Gastrocnemius medialis (tissue), 4 donors: ENCODE data around the gene CYS1. TPM values are rescaled to one million over a fixed set of nuclear protein-coding genes. Genes with fewer than 3 reads are reported as not detected.
"Not testable (repeated sequence)": the region's sequence is repeated elsewhere in the genome, so short reads cannot be mapped to it uniquely, and the experiment has no call there.

ENCODE experiments used
- ATAC-seq, 2 donors: fragments of 150-250 bp; one replicate each; pipeline ENCODE4 v1.9.1; 2016
- DNase-seq, 2 donors: peaks; one replicate each; pipeline ENCODE4 v3.0.0-alpha.2; 2019
- H3K27ac ChIP-seq, 4 donors: fragments of 200-600 bp; sonication (generic); 1 replicate in 1 of 4; 2 replicates in 3 of 4; pipeline ENCODE4 v1.5.1; 2016 to 2018; ENCODE audit warnings: mild to moderate bottlenecking in 2 of 4, moderate library complexity in 1 of 4
- H3K27me3 ChIP-seq, 3 donors: fragments of 200-600 bp; sonication (generic) in 2 of 3; 1 replicate in 1 of 3; 2 replicates in 2 of 3; pipeline versions ENCODE4 v1.5.1 to v1.6.0; 2016 to 2019; ENCODE audit warnings: mild to moderate bottlenecking in 1 of 3, moderate library complexity in 1 of 3
- H3K36me3 ChIP-seq, 2 donors: fragments of 200-600 bp; sonication (generic) in 1 of 2; one replicate each; pipeline ENCODE4 v1.5.1; 2017 to 2018
- H3K4me1 ChIP-seq, 2 donors: fragments of 200-600 bp; sonication (generic) in 1 of 2; one replicate each; pipeline ENCODE4 v1.5.1; 2016 to 2017; ENCODE audit warnings: mild to moderate bottlenecking in 2 of 2
- H3K4me3 ChIP-seq, 4 donors: fragments of 200-600 bp; sonication (generic) in 3 of 4; 1 replicate in 1 of 4; 2 replicates in 3 of 4; pipeline ENCODE4 v1.5.1; 2016 to 2019; ENCODE audit warnings: mild to moderate bottlenecking in 2 of 4
- H3K9me3 ChIP-seq, 3 donors: fragments of 200-600 bp; sonication (generic) in 2 of 3; 1 replicate in 1 of 3; 2 replicates in 2 of 3; pipeline ENCODE4 v1.5.1; 2016 to 2019
- POLR2A ChIP-seq, 2 donors: fragments of 450-650 bp; IDR thresholded peaks; one replicate each; pipeline ENCODE4 v1.6.1; 2017; ENCODE audit warnings: antibody characterized with exemption in 2 of 2, mild to moderate bottlenecking in 2 of 2, moderate library complexity in 2 of 2
- in situ Hi-C, 4 donors: fragments of 200-750 bp; cut with MboI; loops; one replicate each; pipeline versions ENCODE4 v1.15.0 to v1.8.0; 2017; ENCODE audit warnings: low sequenced_read_pairs in 4 of 4
- intact Hi-C: fragments of 100-400 bp; cut with DNase I; formaldehyde crosslinking; loops from one replicate; pipeline ENCODE4 v1.15.1; 2023; ENCODE audit warnings: low total_unique reads
- total RNA-seq, 4 donors: library from RNA; depleted of rRNA; stranded (reverse); fragments of >200 nt; gene quantifications; one replicate each; pipeline versions ENCODE4 v1.1.0 to v1.2.3, GENCODE V29; 2016
- TF ChIP-seq, protein P1 (sequence below), 5 experiments: fragments of 450-650 bp in 3 of 5; fragments of 200-600 bp in 2 of 5; sonication (generic) in 2 of 5; IDR thresholded peaks in 4 of 5; conservative IDR thresholded peaks in 1 of 5; 1 replicate in 4 of 5; 2 replicates in 1 of 5; pipeline ENCODE4 v1.5.1; 2016 to 2019; ENCODE audit warnings: antibody characterized with exemption in 5 of 5, mild to moderate bottlenecking in 3 of 5, moderate library complexity in 3 of 5

CYS1 gene
- total RNA-seq, 4 donors from 2014 or later = 0.10 to 0.42 (median 0.18) TPM; not detected in 1

DNA sequence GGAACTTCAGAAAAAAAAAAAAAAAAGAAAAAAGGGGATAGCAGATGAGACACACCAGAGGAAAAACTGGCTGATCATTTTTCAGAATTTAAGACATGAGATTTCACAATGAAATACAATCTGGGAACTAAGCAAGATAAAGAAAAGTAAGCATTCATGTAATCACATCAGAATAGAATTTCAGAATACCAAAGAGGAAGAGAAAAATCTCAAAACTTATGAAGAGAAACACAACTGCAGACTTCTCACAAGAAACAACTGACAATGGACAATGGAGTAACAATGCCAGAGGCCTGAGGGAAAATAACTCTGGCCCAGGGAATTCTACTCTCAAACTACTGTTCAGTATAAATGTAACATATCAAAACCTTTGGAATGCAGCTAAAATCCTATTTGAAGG, 29.1 kb upstream of the CYS1 start:
- no peak for TF ChIP-seq POLR2A (IDR thresholded peaks at IDR 0.05)
- TF ChIP-seq, protein P1, sequence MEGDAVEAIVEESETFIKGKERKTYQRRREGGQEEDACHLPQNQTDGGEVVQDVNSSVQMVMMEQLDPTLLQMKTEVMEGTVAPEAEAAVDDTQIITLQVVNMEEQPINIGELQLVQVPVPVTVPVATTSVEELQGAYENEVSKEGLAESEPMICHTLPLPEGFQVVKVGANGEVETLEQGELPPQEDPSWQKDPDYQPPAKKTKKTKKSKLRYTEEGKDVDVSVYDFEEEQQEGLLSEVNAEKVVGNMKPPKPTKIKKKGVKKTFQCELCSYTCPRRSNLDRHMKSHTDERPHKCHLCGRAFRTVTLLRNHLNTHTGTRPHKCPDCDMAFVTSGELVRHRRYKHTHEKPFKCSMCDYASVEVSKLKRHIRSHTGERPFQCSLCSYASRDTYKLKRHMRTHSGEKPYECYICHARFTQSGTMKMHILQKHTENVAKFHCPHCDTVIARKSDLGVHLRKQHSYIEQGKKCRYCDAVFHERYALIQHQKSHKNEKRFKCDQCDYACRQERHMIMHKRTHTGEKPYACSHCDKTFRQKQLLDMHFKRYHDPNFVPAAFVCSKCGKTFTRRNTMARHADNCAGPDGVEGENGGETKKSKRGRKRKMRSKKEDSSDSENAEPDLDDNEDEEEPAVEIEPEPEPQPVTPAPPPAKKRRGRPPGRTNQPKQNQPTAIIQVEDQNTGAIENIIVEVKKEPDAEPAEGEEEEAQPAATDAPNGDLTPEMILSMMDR (IDR thresholded peaks at IDR 0.05 in 4 of 5, conservative IDR thresholded peaks at IDR 0.05 in 1 of 5) = no peak
- Histone ChIP-seq H3K9me3 (no peaks in the 10 kb centered on the region), H3K4me3 (no peak overlapping the region), H3K27me3 (no peaks in the 10 kb centered on the region), H3K36me3 (no peaks in the 10 kb centered on the region), H3K4me1 (no peaks in the 10 kb centered on the region), H3K27ac (no peak overlapping the region)
- DNase-seq (no peak), ATAC-seq (no peak)
- intact Hi-C loops = no loop called here
- in situ Hi-C loops = loop anchor here in 1 of 4 donors (25.0 kb wide), 1 partner anchor 553 kb away; no protein-coding TSS in a partner anchor

DNA sequence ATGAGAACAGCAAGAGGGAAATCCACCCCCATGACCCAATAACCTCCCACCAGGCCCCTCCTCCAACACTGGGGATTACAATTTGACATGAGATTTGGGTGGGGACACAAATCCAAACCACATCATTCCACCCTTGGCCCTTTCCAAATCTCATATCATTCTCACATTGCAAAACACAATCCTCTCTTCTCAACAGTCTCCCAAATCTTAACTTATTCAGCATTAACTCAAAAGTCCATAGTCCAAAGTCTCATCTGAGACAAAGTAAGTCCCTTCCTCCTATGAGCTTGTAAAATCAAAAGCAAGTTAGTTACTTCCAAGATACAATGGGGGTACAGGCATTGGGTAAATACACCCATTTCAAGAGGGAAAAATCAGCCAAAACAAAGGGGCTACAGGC, 24.7 kb upstream of the CYS1 start:
- H3K36me3 ChIP-seq, H3K27me3 ChIP-seq, DNase-seq, ATAC-seq, H3K4me1 ChIP-seq, intact Hi-C loops, H3K9me3 ChIP-seq, H3K27ac ChIP-seq, H3K4me3 ChIP-seq: not testable (repeated sequence)
- in situ Hi-C loops = loop anchor here in 1 of 4 donors (25.0 kb wide), 1 partner anchor 557 kb away; no protein-coding TSS in a partner anchor

DNA sequence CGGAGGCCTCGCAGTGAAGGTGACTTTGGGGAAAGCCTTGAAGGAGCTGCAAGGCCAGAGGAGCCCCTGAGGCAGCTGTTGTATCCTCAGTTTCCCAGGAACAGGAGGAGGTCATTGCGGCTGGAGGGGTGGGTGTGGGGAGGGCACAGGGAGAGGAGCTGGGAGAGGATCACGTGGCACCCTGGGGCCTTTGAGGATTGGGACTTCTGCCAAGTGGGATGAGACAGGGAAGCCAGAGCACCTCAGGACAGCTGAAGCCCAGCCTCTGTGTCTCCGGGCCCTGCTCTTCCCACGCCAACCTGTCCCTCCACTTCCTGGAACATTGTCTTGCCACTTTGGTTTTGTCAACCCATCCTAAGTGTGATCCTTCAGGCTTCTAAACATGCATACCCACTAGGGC, 23.0 kb upstream of the CYS1 start:
- no peaks in the 10 kb centered on the region for H3K36me3 ChIP-seq
- no peak overlapping the region for H3K4me3 ChIP-seq
- no peak for TF ChIP-seq POLR2A (IDR thresholded peaks at IDR 0.05)
- TF ChIP-seq, protein P1 (IDR thresholded peaks at IDR 0.05 in 4 of 5, conservative IDR thresholded peaks at IDR 0.05 in 1 of 5) = no peak
- in situ Hi-C loops (loop anchor here in 1 of 4 donors (25.0 kb wide), 1 partner anchor 559 kb away; no protein-coding TSS in a partner anchor), intact Hi-C loops (no loop called here)
- no peak for DNase-seq
- H3K27me3 ChIP-seq = no peaks in the 10 kb centered on the region
- no peak for ATAC-seq
- no peaks in the 10 kb centered on the region for H3K9me3 ChIP-seq
- no peak overlapping the region for H3K27ac ChIP-seq
- no peaks in the 10 kb centered on the region for H3K4me1 ChIP-seq

DNA sequence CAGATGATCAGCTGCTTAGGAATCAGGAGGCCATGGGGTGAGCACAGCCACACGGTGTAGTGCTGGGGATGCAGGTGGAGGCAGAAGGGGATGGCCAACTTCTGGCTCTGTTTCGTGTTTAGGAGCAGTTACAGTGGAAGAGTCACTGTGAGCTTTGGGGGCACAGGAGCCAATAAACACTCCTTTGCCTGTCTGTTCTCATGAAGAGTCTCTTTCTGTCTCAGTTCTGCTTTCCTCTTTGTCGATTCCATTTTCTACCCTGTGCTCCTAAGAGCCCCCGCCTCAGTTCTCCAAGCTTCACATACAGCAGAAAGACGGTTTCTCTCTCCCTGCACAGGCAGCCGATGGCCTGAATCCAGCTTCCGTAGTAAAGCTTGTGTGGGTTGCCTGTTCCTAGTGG, 21.3 kb upstream of the CYS1 start:
- in situ Hi-C loops (loop anchor here in 1 of 4 donors (25.0 kb wide), 1 partner anchor 561 kb away; no protein-coding TSS in a partner anchor), intact Hi-C loops (no loop called here)
- Histone ChIP-seq H3K9me3 (no peaks in the 10 kb centered on the region), H3K27me3 (no peaks in the 10 kb centered on the region), H3K4me3 (no peak overlapping the region), H3K27ac (no peak overlapping the region), H3K36me3 (no peaks in the 10 kb centered on the region), H3K4me1 (peaks cover 0 to 6% of the 10 kb centered on the region in 2 donors)
- ATAC-seq (no peak), DNase-seq (no peak)
- TF ChIP-seq, protein P1 (IDR thresholded peaks at IDR 0.05 in 4 of 5, conservative IDR thresholded peaks at IDR 0.05 in 1 of 5) = no peak
- no peak for TF ChIP-seq POLR2A (IDR thresholded peaks at IDR 0.05)

DNA sequence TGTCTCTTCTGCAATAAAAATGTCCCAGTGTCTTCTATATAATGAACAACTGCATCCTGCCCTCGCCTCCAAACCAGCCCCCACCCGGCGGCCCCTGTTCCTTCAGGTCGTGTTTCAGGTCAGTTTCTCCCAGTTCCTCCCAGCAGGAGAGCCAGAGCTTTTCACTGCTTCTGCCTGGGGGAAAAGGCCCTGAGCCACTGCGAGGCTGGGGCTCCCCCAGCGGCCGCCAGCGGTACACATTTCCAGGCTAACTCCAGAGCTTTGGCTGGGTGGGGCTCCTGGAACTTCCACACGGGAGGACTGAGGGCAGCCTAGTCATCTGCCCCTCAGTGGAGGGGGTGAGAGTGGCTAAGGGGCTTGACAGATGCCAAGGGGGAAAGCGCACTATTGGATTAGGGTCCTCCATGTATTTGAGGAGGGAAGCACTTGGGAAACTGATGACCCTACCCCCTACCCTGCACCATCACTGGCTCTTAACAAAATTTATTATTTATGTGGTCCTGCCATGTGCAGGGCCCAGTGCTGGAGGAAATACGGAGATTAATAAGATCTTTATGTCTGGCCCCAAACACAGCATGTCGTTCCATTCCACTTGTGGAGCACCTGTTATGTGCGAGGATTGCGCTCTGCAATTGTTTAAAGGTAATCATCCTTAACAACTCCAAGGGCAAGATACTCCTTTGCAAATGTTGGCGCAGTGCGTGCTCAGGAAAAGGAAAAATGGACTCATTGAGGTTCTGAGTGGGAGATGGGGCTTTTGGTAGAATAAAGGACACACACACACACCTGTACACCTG, 17.3 kb upstream of the CYS1 start:
- no peak overlapping the region for H3K4me3 ChIP-seq
- H3K36me3 ChIP-seq = no peaks in the 10 kb centered on the region
- peaks cover 0 to 6% of the 10 kb centered on the region in 2 donors for H3K4me1 ChIP-seq
- TF ChIP-seq POLR2A (IDR thresholded peaks at IDR 0.05) = no peak
- TF ChIP-seq, protein P1 (IDR thresholded peaks at IDR 0.05 in 4 of 5, conservative IDR thresholded peaks at IDR 0.05 in 1 of 5) = peak; percentile 66 to 91 (median 79)
- in situ Hi-C loops (no loop called here), intact Hi-C loops (loop anchor here (1.0 to 2.0 kb wide), 3 partner anchors 25 to 285 kb away; no protein-coding TSS in a partner anchor)
- DNase-seq (peak; percentile 30 to 39), ATAC-seq (peak; percentile 66 to 80)
- no peaks in the 10 kb centered on the region for H3K27me3 ChIP-seq
- no peak overlapping the region for H3K27ac ChIP-seq
- no peaks in the 10 kb centered on the region for H3K9me3 ChIP-seq
